ENCODE data around the gene ARRDC5.

The ARRDC5 gene

GRCh38 chr19:4933528-4933927, 30.8 kb upstream of the ARRDC5 start:
- ChIA-PET POLR2A (no interaction called here), CTCF (no interaction called here)
- no peak for DNase-seq (ENCODE audit: extremely low spot score)

GRCh38 chr19:4932711-4933110, 30.0 kb upstream of the ARRDC5 start:
- no peak for DNase-seq (ENCODE audit: extremely low spot score)
- POLR2A ChIA-PET, result no interaction called here
- CTCF ChIA-PET, result no interaction called here
- no peak for TF ChIP-seq ELF4 (IDR thresholded peaks at IDR 0.05)
- no peak for TF ChIP-seq FOXK2 (IDR thresholded peaks at IDR 0.05)
- TF ChIP-seq FOXA1 (IDR thresholded peaks at IDR 0.05), result no peak
- no peak for TF ChIP-seq TARDBP (IDR thresholded peaks at IDR 0.05)

More at GRCh38 chr19:4933528-4933927, 30.8 kb upstream of the ARRDC5 start:
- TF ChIP-seq BHLHE40 (IDR thresholded peaks at IDR 0.05; ENCODE audit: borderline replicate concordance) (no peak), PKNOX1 (IDR thresholded peaks at IDR 0.05) (no peak), TARDBP (IDR thresholded peaks at IDR 0.05) (no peak), LEF1 (IDR thresholded peaks at IDR 0.05; ENCODE audit: borderline replicate concordance) (no peak), L3MBTL2 (conservative IDR thresholded peaks at IDR 0.05) (no peak)

- POLR2A ChIA-PET, result no interaction called here
- CTCF ChIA-PET, result no interaction called here
- TF ChIP-seq ARNT (IDR thresholded peaks at IDR 0.05) (no peak), TARDBP (IDR thresholded peaks at IDR 0.05) (no peak), PKNOX1 (IDR thresholded peaks at IDR 0.05) (no peak), ELF4 (IDR thresholded peaks at IDR 0.05) (no peak), FOXK2 (IDR thresholded peaks at IDR 0.05) (no peak), CTBP1 (IDR thresholded peaks at IDR 0.05; ENCODE audit: borderline replicate concordance) (no peak), FOXA1 (IDR thresholded peaks at IDR 0.05) (no peak), LEF1 (IDR thresholded peaks at IDR 0.05; ENCODE audit: borderline replicate concordance) (no peak), FOXM1 (IDR thresholded peaks at IDR 0.05; ENCODE audit: borderline replicate concordance) (no peak), NFRKB (IDR thresholded peaks at IDR 0.05) (no peak), L3MBTL2 (conservative IDR thresholded peaks at IDR 0.05) (no peak), HDGF (IDR thresholded peaks at IDR 0.05; ENCODE audit: borderline replicate concordance) (no peak), SUZ12 (IDR thresholded peaks at IDR 0.05) (no peak)
- DNase-seq (ENCODE audit: extremely low spot score), result no peak
Measured at GRCh38 chr19:4930664-4931063, 28.0 kb upstream of the ARRDC5 start.

GRCh38 chr19:4929186-4929585, 26.5 kb upstream of the ARRDC5 start:
- ChIA-PET CTCF (no interaction called here), POLR2A (no interaction called here)
- no peak for DNase-seq (ENCODE audit: extremely low spot score)
- TF ChIP-seq SP1 (IDR thresholded peaks at IDR 0.05) (no peak), ZNF384 (IDR thresholded peaks at IDR 0.05) (no peak), L3MBTL2 (conservative IDR thresholded peaks at IDR 0.05) (no peak), CTBP1 (IDR thresholded peaks at IDR 0.05; ENCODE audit: borderline replicate concordance) (no peak), SUZ12 (IDR thresholded peaks at IDR 0.05) (no peak), FOXA1 (IDR thresholded peaks at IDR 0.05) (no peak), ELF4 (IDR thresholded peaks at IDR 0.05) (no peak), TARDBP (IDR thresholded peaks at IDR 0.05) (no peak), BHLHE40 (IDR thresholded peaks at IDR 0.05; ENCODE audit: borderline replicate concordance) (no peak), PKNOX1 (IDR thresholded peaks at IDR 0.05) (no peak), ARNT (IDR thresholded peaks at IDR 0.05) (no peak), LEF1 (IDR thresholded peaks at IDR 0.05; ENCODE audit: borderline replicate concordance) (no peak), FOXM1 (IDR thresholded peaks at IDR 0.05; ENCODE audit: borderline replicate concordance) (no peak), HDGF (IDR thresholded peaks at IDR 0.05; ENCODE audit: borderline replicate concordance) (no peak), FOXK2 (IDR thresholded peaks at IDR 0.05) (no peak), NFRKB (IDR thresholded peaks at IDR 0.05) (no peak)

GRCh38 chr19:4923276-4923747, 20.6 kb upstream of the ARRDC5 start:
- TF ChIP-seq SUZ12 (IDR thresholded peaks at IDR 0.05) (no peak), ZNF384 (IDR thresholded peaks at IDR 0.05) (no peak), FOXM1 (IDR thresholded peaks at IDR 0.05; ENCODE audit: borderline replicate concordance) (no peak), LEF1 (IDR thresholded peaks at IDR 0.05; ENCODE audit: borderline replicate concordance) (no peak), CTBP1 (IDR thresholded peaks at IDR 0.05; ENCODE audit: borderline replicate concordance) (no peak), PKNOX1 (IDR thresholded peaks at IDR 0.05) (no peak)
- POLR2A ChIA-PET, result no interaction called here
- CTCF ChIA-PET, result no interaction called here
- DNase-seq (ENCODE audit: extremely low spot score), result no peak

GRCh38 chr19:4922530-4923275, 20.0 kb upstream of the ARRDC5 start:
- TF ChIP-seq FOXM1 (IDR thresholded peaks at IDR 0.05; ENCODE audit: borderline replicate concordance) (no peak), TARDBP (IDR thresholded peaks at IDR 0.05) (no peak), ARNT (IDR thresholded peaks at IDR 0.05) (no peak), SP1 (IDR thresholded peaks at IDR 0.05) (no peak), BHLHE40 (IDR thresholded peaks at IDR 0.05; ENCODE audit: borderline replicate concordance) (no peak), CTBP1 (IDR thresholded peaks at IDR 0.05; ENCODE audit: borderline replicate concordance) (no peak), PKNOX1 (IDR thresholded peaks at IDR 0.05) (no peak), SUZ12 (IDR thresholded peaks at IDR 0.05) (no peak), FOXK2 (IDR thresholded peaks at IDR 0.05) (no peak), HDGF (IDR thresholded peaks at IDR 0.05; ENCODE audit: borderline replicate concordance) (no peak), ELF4 (IDR thresholded peaks at IDR 0.05) (no peak), NFRKB (IDR thresholded peaks at IDR 0.05) (no peak), L3MBTL2 (conservative IDR thresholded peaks at IDR 0.05) (no peak)
- POLR2A ChIA-PET, result no interaction called here
- CTCF ChIA-PET, result interaction anchor here (0.6 kb wide), 1 partner anchor 29 kb away, joined by 3 read pairs; no protein-coding TSS in a partner anchor
- DNase-seq (ENCODE audit: extremely low spot score), result no peak

Data from HEK293T (cell line).